HFFc6 (cell line): ENCODE measurements around the gene PLD5. TPM values are rescaled to one million over a fixed set of nuclear protein-coding genes. Genes with fewer than 3 reads are reported as not detected.

Experiments
- DNase-seq: peaks from one replicate; pipeline ENCODE4 v3.0.0-alpha.2; 2018
- H3K27ac Mint-ChIP-seq: 2 replicates; pipeline ENCODE4 v1.8.0; 2020; ENCODE audit warnings: mild to moderate bottlenecking, mixed read lengths
- H3K27me3 Mint-ChIP-seq: 2 replicates; pipeline ENCODE4 v1.8.0; 2021; ENCODE audit warnings: mild to moderate bottlenecking, moderate library complexity, mixed read lengths; ENCODE audit not compliant: insufficient read depth
- H3K36me3 Mint-ChIP-seq: 2 replicates; pipeline ENCODE4 v1.8.0; 2021; ENCODE audit warnings: low read depth, mixed read lengths
- H3K4me1 Mint-ChIP-seq: 2 replicates; pipeline ENCODE4 v1.8.0; 2020; ENCODE audit warnings: low read depth, mixed read lengths
- H3K4me3 Mint-ChIP-seq: 2 replicates; pipeline ENCODE4 v1.8.0; 2020; ENCODE audit warnings: mild to moderate bottlenecking, moderate library complexity, mixed read lengths
- H3K9me3 Mint-ChIP-seq: 2 replicates; pipeline ENCODE4 v1.8.0; 2020; ENCODE audit warnings: mild to moderate bottlenecking, mixed read lengths
- total RNA-seq, 6 experiments: library from RNA; stranded (reverse); fragmentation: NEBNext Ultra II Directional; extraction: Animal tissue kit (Norgen Biotek cat#: 25700); gene quantifications; 2 replicates in 1 of 6; 3 replicates in 5 of 6; pipeline ENCODE4 v1.2.3, GENCODE V29; 2021
- TF ChIP-seq, protein P1 (sequence below): fragments of 200-600 bp; sonication (generic); IDR thresholded peaks from 2 replicates; pipeline ENCODE4 v1.5.0; 2021; ENCODE audit warnings: antibody characterized with exemption, mild to moderate bottlenecking

The PLD5 gene
- total RNA-seq, 6 experiments from 2014 or later: not detected

GRCh38 chr1:242452573-242452972 is 71.9 kb downstream of the PLD5 start:
- Mint-ChIP-seq H3K27me3 (peaks cover 2% of the 10 kb centered on the region), H3K9me3 (peaks cover 5% of the 10 kb centered on the region; the same call in 1 of the 2 replicates), H3K4me3 (no peak overlapping the region), H3K36me3 (no peaks in the 10 kb centered on the region), H3K4me1 (no peaks in the 10 kb centered on the region), H3K27ac (no peak overlapping the region)
- no peak for DNase-seq
- TF ChIP-seq, protein P1, sequence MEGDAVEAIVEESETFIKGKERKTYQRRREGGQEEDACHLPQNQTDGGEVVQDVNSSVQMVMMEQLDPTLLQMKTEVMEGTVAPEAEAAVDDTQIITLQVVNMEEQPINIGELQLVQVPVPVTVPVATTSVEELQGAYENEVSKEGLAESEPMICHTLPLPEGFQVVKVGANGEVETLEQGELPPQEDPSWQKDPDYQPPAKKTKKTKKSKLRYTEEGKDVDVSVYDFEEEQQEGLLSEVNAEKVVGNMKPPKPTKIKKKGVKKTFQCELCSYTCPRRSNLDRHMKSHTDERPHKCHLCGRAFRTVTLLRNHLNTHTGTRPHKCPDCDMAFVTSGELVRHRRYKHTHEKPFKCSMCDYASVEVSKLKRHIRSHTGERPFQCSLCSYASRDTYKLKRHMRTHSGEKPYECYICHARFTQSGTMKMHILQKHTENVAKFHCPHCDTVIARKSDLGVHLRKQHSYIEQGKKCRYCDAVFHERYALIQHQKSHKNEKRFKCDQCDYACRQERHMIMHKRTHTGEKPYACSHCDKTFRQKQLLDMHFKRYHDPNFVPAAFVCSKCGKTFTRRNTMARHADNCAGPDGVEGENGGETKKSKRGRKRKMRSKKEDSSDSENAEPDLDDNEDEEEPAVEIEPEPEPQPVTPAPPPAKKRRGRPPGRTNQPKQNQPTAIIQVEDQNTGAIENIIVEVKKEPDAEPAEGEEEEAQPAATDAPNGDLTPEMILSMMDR: no peak

DNA sequence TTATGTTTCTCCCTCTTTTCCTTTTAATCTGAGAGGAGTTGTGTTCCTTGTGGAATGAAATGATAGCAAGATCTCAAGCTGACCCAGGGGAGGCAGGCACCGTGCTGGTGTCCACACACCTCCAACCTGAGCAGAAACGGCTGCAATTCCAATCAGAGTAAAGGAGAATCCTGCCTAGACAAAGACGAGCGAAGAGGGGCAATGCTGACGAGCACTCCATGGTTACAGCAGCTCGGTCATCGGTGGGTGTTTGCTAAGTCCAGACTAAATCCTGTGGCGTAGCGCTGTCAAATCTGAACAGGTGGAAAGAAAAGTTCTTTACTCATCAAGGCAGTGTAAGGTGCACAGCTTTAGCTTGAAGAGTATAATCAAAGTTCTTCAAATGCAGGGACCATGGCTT is 74.8 kb downstream of the PLD5 start:
- Mint-ChIP-seq H3K9me3 (peaks cover 5% of the 10 kb centered on the region; the same call in 1 of the 2 replicates), H3K27me3 (peaks cover 1% of the 10 kb centered on the region), H3K4me3 (no peak overlapping the region), H3K4me1 (no peaks in the 10 kb centered on the region), H3K36me3 (no peaks in the 10 kb centered on the region), H3K27ac (no peak overlapping the region)
- DNase-seq: no peak
- TF ChIP-seq, protein P1: no peak

- TF ChIP-seq, protein P1: no peak
- no peak overlapping the region for H3K27ac Mint-ChIP-seq
- DNase-seq: no peak
- H3K36me3 Mint-ChIP-seq: no peaks in the 10 kb centered on the region
- peaks cover 5% of the 10 kb centered on the region; the same call in 1 of the 2 replicates for H3K9me3 Mint-ChIP-seq
- no peaks in the 10 kb centered on the region for H3K4me1 Mint-ChIP-seq
- no peak overlapping the region for H3K4me3 Mint-ChIP-seq
- H3K27me3 Mint-ChIP-seq: peaks cover 1% of the 10 kb centered on the region
Observed at GRCh38 chr1:242448910-242449645, 75.4 kb downstream of the PLD5 start.

DNA sequence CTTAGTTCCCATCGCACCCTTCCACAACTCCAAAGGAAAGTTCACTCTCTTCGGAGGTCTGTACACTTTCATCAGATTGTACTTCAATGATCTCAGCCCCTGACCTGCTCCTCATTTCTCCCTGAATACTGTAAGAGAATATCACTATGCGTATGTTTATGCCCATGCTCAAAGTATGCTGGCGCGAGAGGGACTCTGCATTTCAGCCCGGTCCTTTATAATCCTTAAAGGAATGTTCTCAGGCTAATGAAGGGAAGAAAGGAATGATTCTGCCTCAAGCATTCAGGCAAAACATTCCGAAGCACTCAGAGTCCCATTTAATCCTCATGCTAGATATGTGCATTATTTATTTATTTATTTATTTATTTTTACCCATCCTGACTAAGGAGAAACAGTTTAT is 76.8 kb downstream of the PLD5 start:
- H3K4me3 Mint-ChIP-seq: no peak overlapping the region
- no peaks in the 10 kb centered on the region for H3K4me1 Mint-ChIP-seq
- DNase-seq: no peak
- no peak overlapping the region for H3K27ac Mint-ChIP-seq
- no peaks in the 10 kb centered on the region for H3K36me3 Mint-ChIP-seq
- peaks cover 5% of the 10 kb centered on the region; the same call in 1 of the 2 replicates for H3K9me3 Mint-ChIP-seq
- no peaks in the 10 kb centered on the region; the same call in 1 of the 2 replicates for H3K27me3 Mint-ChIP-seq
- TF ChIP-seq, protein P1: no peak

DNA sequence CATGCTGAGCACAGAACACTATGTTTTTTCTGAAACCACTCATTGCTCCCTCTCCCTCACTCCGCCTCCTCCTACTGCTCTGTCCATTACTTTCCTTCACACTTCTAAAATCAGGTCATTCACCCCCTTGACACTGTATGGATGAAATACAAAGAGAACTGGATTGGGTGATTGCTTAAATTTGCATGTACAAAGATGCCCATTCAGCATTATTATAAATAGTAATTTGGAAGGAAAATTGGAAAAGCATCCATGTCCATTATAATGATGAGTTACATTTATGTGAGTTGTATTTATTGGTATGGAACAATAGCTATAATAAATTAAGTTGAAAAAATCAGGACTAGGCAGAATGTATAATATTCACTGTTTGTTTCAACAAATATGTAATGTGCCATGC is 83.7 kb downstream of the PLD5 start:
- Mint-ChIP-seq H3K27ac (no peak overlapping the region), H3K36me3 (no peaks in the 10 kb centered on the region), H3K4me1 (no peaks in the 10 kb centered on the region), H3K4me3 (no peak overlapping the region), H3K27me3 (no peaks in the 10 kb centered on the region), H3K9me3 (peaks cover 5% of the 10 kb centered on the region)
- TF ChIP-seq, protein P1: no peak
- DNase-seq: no peak
